HepG2 (cell line): ENCODE data around the gene NUP62. TPM values are rescaled to one million over a fixed set of nuclear protein-coding genes. Genes with fewer than 3 reads are reported as not detected.

Experiments
- ARNT2 ChIP-seq: sonication (generic); formaldehyde crosslinking; IDR thresholded peaks from 2 replicates; pipeline ENCODE4 v1.8.0; 2022; ENCODE audit warnings: mild to moderate bottlenecking, low read depth, missing genetic modification reagents, moderate library complexity
- ATRX ChIP-seq: sonication (generic); formaldehyde crosslinking; IDR thresholded peaks from 2 replicates; pipeline ENCODE4 v1.4.0; 2020; ENCODE audit warnings: missing genetic modification reagents, borderline replicate concordance
- ETV5 ChIP-seq: IDR thresholded peaks from 2 replicates; pipeline ENCODE4 v1.6.1; 2018; ENCODE audit warnings: missing biosample characterization, missing genetic modification reagents, inconsistent platforms, borderline replicate concordance
- FOXK2 ChIP-seq: fragments of 450-650 bp; IDR thresholded peaks from 2 replicates; pipeline ENCODE4 v1.6.1; 2016
- HIVEP1 ChIP-seq: sonication (generic); formaldehyde crosslinking; IDR thresholded peaks from 2 replicates; pipeline ENCODE4 v1.4.0; 2020; ENCODE audit warnings: mild to moderate bottlenecking, missing genetic modification reagents
- HNRNPLL ChIP-seq: fragments of 200-400 bp; formaldehyde crosslinking; IDR thresholded peaks from 2 replicates; pipeline ENCODE4 v1.6.1; 2017; ENCODE audit warnings: mild to moderate bottlenecking, low read depth, low read length; ENCODE audit not compliant: poor library complexity, severe bottlenecking
- HOXA9 ChIP-seq: sonication (generic); formaldehyde crosslinking; IDR thresholded peaks from 2 replicates; pipeline ENCODE4 v1.8.1; 2022; ENCODE audit warnings: missing genetic modification reagents, mild to moderate bottlenecking, moderate library complexity, borderline replicate concordance
- MEF2D ChIP-seq: sonication (generic); formaldehyde crosslinking; IDR thresholded peaks from 2 replicates; pipeline ENCODE4 v1.5.1; 2020; ENCODE audit warnings: mild to moderate bottlenecking, missing genetic modification reagents
- PHF5A ChIP-seq: IDR thresholded peaks from one replicate; pipeline ENCODE4 v1.6.1; 2018; ENCODE audit warnings: low read depth, missing genetic modification reagents; ENCODE audit not compliant: unreplicated experiment
- POGZ ChIP-seq: sonication (generic); formaldehyde crosslinking; IDR thresholded peaks from 2 replicates; pipeline ENCODE4 v1.4.0; 2020; ENCODE audit warnings: mild to moderate bottlenecking, missing genetic modification reagents
- RXRB ChIP-seq: IDR thresholded peaks from 2 replicates; pipeline ENCODE4 v1.6.1; 2016; ENCODE audit warnings: borderline replicate concordance, missing genetic modification reagents, missing compliant biosample characterization
- TOPORS ChIP-seq: sonication (generic); formaldehyde crosslinking; IDR thresholded peaks from 2 replicates; pipeline ENCODE4 v1.8.0; 2023; ENCODE audit warnings: mild to moderate bottlenecking, missing genetic modification reagents
- ZMAT3 ChIP-seq: sonication (generic); formaldehyde crosslinking; conservative IDR thresholded peaks from 2 replicates; pipeline ENCODE4 v1.7.0; 2021; ENCODE audit warnings: missing genetic modification reagents
- ZNF292 ChIP-seq: sonication (generic); formaldehyde crosslinking; IDR thresholded peaks from 2 replicates; pipeline ENCODE4 v1.8.1; 2022; ENCODE audit warnings: mild to moderate bottlenecking, low read depth, missing genetic modification reagents, borderline replicate concordance
- ZNF296 ChIP-seq: sonication (generic); formaldehyde crosslinking; conservative IDR thresholded peaks from 2 replicates; pipeline ENCODE4 v1.5.0; 2020; ENCODE audit warnings: mild to moderate bottlenecking, missing genetic modification reagents
- ZNF335 ChIP-seq: sonication (generic); formaldehyde crosslinking; IDR thresholded peaks from 2 replicates; pipeline ENCODE4 v1.4.0; 2020; ENCODE audit warnings: missing genetic modification reagents
- ZNF619 ChIP-seq: sonication (generic); formaldehyde crosslinking; IDR thresholded peaks from 2 replicates; pipeline ENCODE4 v1.4.0; 2020; ENCODE audit warnings: mild to moderate bottlenecking, missing genetic modification reagents
- ZNF839 ChIP-seq: sonication (generic); formaldehyde crosslinking; IDR thresholded peaks from 2 replicates; pipeline ENCODE4 v1.4.0; 2020; ENCODE audit warnings: missing genetic modification reagents, mild to moderate bottlenecking, borderline replicate concordance
- polyA plus RNA-seq, 8 experiments: library from polyadenylated mRNA; depleted of rRNA in 3 of 8; stranded (reverse) in 7 of 8; unstranded in 1 of 8; fragments of >200 nt; fragmentation: Illumina TruSeq in 4 of 8; extraction: Trizol in 4 of 8; gene quantifications; 2 replicates each; pipeline versions ENCODE4 v1.2.1 to v1.2.3, GENCODE V29; 2011 to 2016; ENCODE audit warnings: low read depth in 4 of 8, missing spikeins in 1 of 8, mixed read lengths in 1 of 8; ENCODE audit not compliant: insufficient read depth in 1 of 8
- total RNA-seq, 5 experiments: library from RNA; depleted of rRNA; stranded (reverse); fragments of >200 nt; fragmentation: Illumina TruSeq; extraction: Trizol; gene quantifications; 2 replicates each; pipeline ENCODE4 v1.2.3, GENCODE V29; 2016; ENCODE audit warnings: low read depth in 1 of 5
- TF ChIP-seq, protein P1 (sequence below): sonication (generic); IDR thresholded peaks from 2 replicates; pipeline ENCODE4 v1.6.1; 2016; ENCODE audit warnings: low read depth, borderline replicate concordance
- TF ChIP-seq, protein P2 (sequence below): sonication (generic); formaldehyde crosslinking; IDR thresholded peaks from 2 replicates; pipeline ENCODE4 v1.5.0; 2020; ENCODE audit warnings: missing genetic modification reagents
- TF ChIP-seq, protein P3 (sequence below): sonication (generic); formaldehyde crosslinking; conservative IDR thresholded peaks from 2 replicates; pipeline ENCODE4 v1.4.0; 2020; ENCODE audit warnings: missing genetic modification reagents
- TF ChIP-seq, protein P4 (sequence below): sonication (generic); formaldehyde crosslinking; IDR thresholded peaks from 2 replicates; pipeline ENCODE4 v1.8.1; 2023; ENCODE audit warnings: mild to moderate bottlenecking, missing genetic modification reagents
- TF ChIP-seq, protein P5 (sequence below): sonication (generic); formaldehyde crosslinking; IDR thresholded peaks from 2 replicates; pipeline ENCODE4 v1.9.0; 2021; ENCODE audit warnings: missing genetic modification reagents, mild to moderate bottlenecking, borderline replicate concordance
- TF ChIP-seq, protein P6 (sequence below): IDR thresholded peaks from 2 replicates; pipeline ENCODE4 v1.6.1; 2016; ENCODE audit warnings: low read depth, borderline replicate concordance

Gene NUP62
- total and polyA plus RNA-seq, 2 of the 13 experiments (the other 11 are each of a cell fraction or from before 2014, with no cell fraction given), result 16.5 to 41.5 TPM

DNA sequence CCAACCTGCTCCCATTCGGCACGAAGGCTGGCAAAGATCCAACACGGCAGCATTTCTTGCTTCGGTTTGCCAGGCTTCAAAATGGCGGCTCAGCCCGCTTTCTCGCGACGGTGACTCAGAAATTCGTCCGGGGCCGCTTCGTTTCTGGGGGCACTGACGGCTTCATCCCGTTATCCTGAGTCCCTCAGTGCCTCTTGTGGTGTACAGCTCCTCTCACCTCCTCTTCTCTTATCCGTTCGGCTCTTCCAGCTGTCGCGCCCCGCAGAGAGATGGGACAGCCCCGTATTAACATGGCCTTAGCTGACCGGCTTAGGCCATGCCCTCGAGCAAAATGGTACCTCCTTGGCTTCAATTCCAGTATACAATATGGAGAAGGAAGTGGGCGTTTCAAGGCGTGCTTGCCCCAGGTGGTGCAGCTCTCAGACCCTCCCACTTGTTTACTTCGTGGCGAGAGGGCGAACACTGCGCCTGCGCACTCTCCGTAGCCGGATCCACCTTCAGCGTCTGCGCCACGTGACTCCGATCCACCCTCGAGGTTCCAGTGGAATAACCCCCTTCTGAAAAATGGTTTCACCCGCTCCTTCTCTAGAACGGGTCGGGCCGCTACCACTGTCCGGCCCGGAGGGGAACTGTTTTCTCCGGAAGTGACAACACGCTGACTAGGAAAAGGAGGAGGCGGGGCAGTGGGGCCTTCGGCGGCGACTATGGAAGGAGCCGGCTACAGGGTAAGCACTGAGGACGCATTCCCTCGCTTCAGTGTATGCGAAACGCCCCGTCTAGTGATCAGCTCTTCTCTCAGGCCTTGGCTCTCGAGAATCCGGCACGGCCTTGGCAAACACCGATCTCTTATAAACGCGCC, 52.1 kb downstream of the NUP62 start, which contains the start of the genes AKT1S1 and TBC1D17 (continued):
- TF ChIP-seq, protein P1, sequence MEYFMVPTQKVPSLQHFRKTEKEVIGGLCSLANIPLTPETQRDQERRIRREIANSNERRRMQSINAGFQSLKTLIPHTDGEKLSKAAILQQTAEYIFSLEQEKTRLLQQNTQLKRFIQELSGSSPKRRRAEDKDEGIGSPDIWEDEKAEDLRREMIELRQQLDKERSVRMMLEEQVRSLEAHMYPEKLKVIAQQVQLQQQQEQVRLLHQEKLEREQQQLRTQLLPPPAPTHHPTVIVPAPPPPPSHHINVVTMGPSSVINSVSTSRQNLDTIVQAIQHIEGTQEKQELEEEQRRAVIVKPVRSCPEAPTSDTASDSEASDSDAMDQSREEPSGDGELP, result peak; percentile 77; the same call in 1 of the 2 replicates
- TF ChIP-seq TOPORS (CRISPR knock-in tag) (no peak; the same call in 1 of the 2 replicates), ETV5 (peak; percentile 93), ZNF619 (CRISPR knock-in tag) (no peak), HOXA9 (no peak), MEF2D (CRISPR knock-in tag) (peak; percentile 45; the same call in 1 of the 2 replicates), HNRNPLL (peak; percentile 87), ZNF292 (CRISPR knock-in tag) (no peak), HIVEP1 (no peak), ZNF839 (CRISPR knock-in tag) (no peak), ZNF335 (0 out of 2 replicates have a peak, but pooled peaks have one; percentile 4), ZMAT3 (peak; percentile 78), RXRB (peak; percentile 6; the same call in 1 of the 2 replicates), POGZ (CRISPR knock-in tag) (no peak; the same call in 1 of the 2 replicates), ZNF296 (CRISPR knock-in tag) (no peak), ATRX (CRISPR knock-in tag) (no peak), ARNT2 (CRISPR knock-in tag) (peak; percentile 73), PHF5A (CRISPR knock-in tag) (peak; percentile 46), FOXK2 (peak; percentile 100)
- TF ChIP-seq, protein P2, sequence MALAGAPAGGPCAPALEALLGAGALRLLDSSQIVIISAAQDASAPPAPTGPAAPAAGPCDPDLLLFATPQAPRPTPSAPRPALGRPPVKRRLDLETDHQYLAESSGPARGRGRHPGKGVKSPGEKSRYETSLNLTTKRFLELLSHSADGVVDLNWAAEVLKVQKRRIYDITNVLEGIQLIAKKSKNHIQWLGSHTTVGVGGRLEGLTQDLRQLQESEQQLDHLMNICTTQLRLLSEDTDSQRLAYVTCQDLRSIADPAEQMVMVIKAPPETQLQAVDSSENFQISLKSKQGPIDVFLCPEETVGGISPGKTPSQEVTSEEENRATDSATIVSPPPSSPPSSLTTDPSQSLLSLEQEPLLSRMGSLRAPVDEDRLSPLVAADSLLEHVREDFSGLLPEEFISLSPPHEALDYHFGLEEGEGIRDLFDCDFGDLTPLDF (CRISPR knock-in tag), result no peak
- TF ChIP-seq, protein P3, sequence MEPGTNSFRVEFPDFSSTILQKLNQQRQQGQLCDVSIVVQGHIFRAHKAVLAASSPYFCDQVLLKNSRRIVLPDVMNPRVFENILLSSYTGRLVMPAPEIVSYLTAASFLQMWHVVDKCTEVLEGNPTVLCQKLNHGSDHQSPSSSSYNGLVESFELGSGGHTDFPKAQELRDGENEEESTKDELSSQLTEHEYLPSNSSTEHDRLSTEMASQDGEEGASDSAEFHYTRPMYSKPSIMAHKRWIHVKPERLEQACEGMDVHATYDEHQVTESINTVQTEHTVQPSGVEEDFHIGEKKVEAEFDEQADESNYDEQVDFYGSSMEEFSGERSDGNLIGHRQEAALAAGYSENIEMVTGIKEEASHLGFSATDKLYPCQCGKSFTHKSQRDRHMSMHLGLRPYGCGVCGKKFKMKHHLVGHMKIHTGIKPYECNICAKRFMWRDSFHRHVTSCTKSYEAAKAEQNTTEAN, result 0 out of 2 replicates have a peak, but pooled peaks have one; percentile 56
- TF ChIP-seq, protein P4, sequence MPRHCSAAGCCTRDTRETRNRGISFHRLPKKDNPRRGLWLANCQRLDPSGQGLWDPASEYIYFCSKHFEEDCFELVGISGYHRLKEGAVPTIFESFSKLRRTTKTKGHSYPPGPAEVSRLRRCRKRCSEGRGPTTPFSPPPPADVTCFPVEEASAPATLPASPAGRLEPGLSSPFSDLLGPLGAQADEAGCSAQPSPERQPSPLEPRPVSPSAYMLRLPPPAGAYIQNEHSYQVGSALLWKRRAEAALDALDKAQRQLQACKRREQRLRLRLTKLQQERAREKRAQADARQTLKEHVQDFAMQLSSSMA, result no peak
- TF ChIP-seq, protein P5, sequence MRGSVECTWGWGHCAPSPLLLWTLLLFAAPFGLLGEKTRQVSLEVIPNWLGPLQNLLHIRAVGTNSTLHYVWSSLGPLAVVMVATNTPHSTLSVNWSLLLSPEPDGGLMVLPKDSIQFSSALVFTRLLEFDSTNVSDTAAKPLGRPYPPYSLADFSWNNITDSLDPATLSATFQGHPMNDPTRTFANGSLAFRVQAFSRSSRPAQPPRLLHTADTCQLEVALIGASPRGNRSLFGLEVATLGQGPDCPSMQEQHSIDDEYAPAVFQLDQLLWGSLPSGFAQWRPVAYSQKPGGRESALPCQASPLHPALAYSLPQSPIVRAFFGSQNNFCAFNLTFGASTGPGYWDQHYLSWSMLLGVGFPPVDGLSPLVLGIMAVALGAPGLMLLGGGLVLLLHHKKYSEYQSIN (CRISPR knock-in tag), result no peak
- TF ChIP-seq, protein P6, sequence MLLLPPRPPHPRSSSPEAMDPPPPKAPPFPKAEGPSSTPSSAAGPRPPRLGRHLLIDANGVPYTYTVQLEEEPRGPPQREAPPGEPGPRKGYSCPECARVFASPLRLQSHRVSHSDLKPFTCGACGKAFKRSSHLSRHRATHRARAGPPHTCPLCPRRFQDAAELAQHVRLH (CRISPR knock-in tag), result peak; percentile 43; the same call in 1 of the 2 replicates
